Measurements from ENCODE around the gene PPME1.

DNA sequence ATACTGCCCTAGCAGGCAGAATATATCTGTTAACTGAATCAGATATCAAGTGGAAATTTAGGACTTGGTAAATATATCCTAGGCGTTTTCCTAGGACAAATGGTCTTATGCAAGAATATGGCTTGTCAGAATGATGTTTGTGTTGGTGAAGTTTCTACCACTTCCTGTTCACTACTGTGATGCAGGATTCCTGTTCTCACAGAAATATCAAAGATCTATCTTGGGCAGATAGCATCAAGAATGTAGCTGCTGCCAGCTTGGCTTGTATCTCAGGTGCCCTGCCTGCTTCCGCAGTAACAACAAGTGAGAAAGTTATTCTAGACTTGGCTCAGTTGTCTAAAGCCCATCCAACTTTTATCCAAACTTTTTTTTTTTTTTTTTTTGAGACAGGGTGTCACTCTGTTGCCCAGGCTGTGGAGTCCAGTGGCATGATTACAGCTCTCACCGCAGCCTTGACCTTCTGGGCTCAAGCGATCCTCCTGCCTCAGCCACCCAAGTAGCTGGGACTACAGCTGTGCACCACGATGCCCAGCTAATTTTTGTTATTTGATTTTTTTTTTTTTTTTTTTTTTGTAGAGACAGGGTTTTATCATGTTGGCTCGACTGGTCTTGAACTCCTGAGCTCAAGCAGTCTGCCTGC lies 61.3 kb downstream of the PPME1 start:
- TF ChIP-seq POLR2A (IDR thresholded peaks at IDR 0.05; ENCODE audit: low read depth, low read length) (no peak), FOS (IDR thresholded peaks at IDR 0.05; ENCODE audit: low read depth, low read length) (no peak), RCOR1 (IDR thresholded peaks at IDR 0.05; ENCODE audit: insufficient replicate concordance, low read length) (no peak), CHD1 (IDR thresholded peaks at IDR 0.05; ENCODE audit: low read depth, low read length) (no peak), MAZ (IDR thresholded peaks at IDR 0.05; ENCODE audit: borderline replicate concordance, low read depth, low read length) (no peak), RAD21 (IDR thresholded peaks at IDR 0.05; ENCODE audit: low read length) (no peak), SMC3 (IDR thresholded peaks at IDR 0.05; ENCODE audit: low read depth, low read length) (no peak), MXI1 (IDR thresholded peaks at IDR 0.05; ENCODE audit: borderline replicate concordance, low read depth, low read length) (no peak)
- TF ChIP-seq, protein P1, sequence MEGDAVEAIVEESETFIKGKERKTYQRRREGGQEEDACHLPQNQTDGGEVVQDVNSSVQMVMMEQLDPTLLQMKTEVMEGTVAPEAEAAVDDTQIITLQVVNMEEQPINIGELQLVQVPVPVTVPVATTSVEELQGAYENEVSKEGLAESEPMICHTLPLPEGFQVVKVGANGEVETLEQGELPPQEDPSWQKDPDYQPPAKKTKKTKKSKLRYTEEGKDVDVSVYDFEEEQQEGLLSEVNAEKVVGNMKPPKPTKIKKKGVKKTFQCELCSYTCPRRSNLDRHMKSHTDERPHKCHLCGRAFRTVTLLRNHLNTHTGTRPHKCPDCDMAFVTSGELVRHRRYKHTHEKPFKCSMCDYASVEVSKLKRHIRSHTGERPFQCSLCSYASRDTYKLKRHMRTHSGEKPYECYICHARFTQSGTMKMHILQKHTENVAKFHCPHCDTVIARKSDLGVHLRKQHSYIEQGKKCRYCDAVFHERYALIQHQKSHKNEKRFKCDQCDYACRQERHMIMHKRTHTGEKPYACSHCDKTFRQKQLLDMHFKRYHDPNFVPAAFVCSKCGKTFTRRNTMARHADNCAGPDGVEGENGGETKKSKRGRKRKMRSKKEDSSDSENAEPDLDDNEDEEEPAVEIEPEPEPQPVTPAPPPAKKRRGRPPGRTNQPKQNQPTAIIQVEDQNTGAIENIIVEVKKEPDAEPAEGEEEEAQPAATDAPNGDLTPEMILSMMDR (conservative IDR thresholded peaks at IDR 0.05; ENCODE audit: low read depth, low read length), result no peak
- TF ChIP-seq, protein P2, sequence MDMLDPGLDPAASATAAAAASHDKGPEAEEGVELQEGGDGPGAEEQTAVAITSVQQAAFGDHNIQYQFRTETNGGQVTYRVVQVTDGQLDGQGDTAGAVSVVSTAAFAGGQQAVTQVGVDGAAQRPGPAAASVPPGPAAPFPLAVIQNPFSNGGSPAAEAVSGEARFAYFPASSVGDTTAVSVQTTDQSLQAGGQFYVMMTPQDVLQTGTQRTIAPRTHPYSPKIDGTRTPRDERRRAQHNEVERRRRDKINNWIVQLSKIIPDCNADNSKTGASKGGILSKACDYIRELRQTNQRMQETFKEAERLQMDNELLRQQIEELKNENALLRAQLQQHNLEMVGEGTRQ (IDR thresholded peaks at IDR 0.05; ENCODE audit: low read depth, low read length), result no peak
- TF ChIP-seq, protein P3, sequence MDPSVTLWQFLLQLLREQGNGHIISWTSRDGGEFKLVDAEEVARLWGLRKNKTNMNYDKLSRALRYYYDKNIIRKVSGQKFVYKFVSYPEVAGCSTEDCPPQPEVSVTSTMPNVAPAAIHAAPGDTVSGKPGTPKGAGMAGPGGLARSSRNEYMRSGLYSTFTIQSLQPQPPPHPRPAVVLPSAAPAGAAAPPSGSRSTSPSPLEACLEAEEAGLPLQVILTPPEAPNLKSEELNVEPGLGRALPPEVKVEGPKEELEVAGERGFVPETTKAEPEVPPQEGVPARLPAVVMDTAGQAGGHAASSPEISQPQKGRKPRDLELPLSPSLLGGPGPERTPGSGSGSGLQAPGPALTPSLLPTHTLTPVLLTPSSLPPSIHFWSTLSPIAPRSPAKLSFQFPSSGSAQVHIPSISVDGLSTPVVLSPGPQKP (IDR thresholded peaks at IDR 0.05; ENCODE audit: borderline replicate concordance, low read depth, low read length), result no peak
